DOHH2 (cell line): ENCODE measurements around the gene RFTN2.

ENCODE experiments used
- H3F3A ChIP-seq: fragments of 200-600 bp; sonication (generic), shearing (Covaris generic); 2 replicates; pipeline ENCODE4 v1.6.0; 2016; ENCODE audit warnings: antibody characterized with exemption, mild to moderate bottlenecking; ENCODE audit not compliant: control insufficient read depth, insufficient read depth
- H3K27ac ChIP-seq: fragments of 200-600 bp; sonication (generic); 2 replicates; pipeline ENCODE4 v1.5.1; 2014; ENCODE audit warnings: low read depth, mild to moderate bottlenecking, low read length, moderate library complexity
- H3K27me3 ChIP-seq: fragments of 200-600 bp; sonication (generic); 2 replicates; pipeline ENCODE4 v1.6.1; 2014; ENCODE audit warnings: mild to moderate bottlenecking, low read length, mixed read lengths; ENCODE audit not compliant: control insufficient read depth
- H3K36me3 ChIP-seq: fragments of 200-600 bp; sonication (generic); 2 replicates; pipeline ENCODE4 v1.6.1; 2014; ENCODE audit warnings: mild to moderate bottlenecking, low read length, moderate library complexity, mixed read lengths; ENCODE audit not compliant: control insufficient read depth
- H3K4me1 ChIP-seq: fragments of 200-600 bp; sonication (generic); 2 replicates; pipeline ENCODE4 v1.6.1; 2014; ENCODE audit warnings: mild to moderate bottlenecking, low read length, mixed read lengths; ENCODE audit not compliant: control insufficient read depth
- H3K4me2 ChIP-seq: fragments of 200-600 bp; sonication (generic); 2 replicates; pipeline ENCODE4 v1.6.0; 2014; ENCODE audit warnings: mild to moderate bottlenecking, low read length, moderate library complexity
- H3K4me3 ChIP-seq: fragments of 200-600 bp; sonication (generic); 2 replicates; pipeline ENCODE4 v1.5.1; 2014; ENCODE audit warnings: mild to moderate bottlenecking, low read length, mixed read lengths
- H3K79me2 ChIP-seq: fragments of 200-600 bp; sonication (generic); 2 replicates; pipeline ENCODE4 v1.6.1; 2014; ENCODE audit warnings: mild to moderate bottlenecking, low read length, mixed read lengths; ENCODE audit not compliant: control insufficient read depth
- H3K9me2 ChIP-seq: fragments of 200-600 bp; sonication (generic); replicated peaks from 2 replicates; pipeline ENCODE4 v1.6.1; 2014; ENCODE audit warnings: mild to moderate bottlenecking, low read length, mixed read lengths; ENCODE audit not compliant: control insufficient read depth
- H3K9me3 ChIP-seq: fragments of 200-600 bp; sonication (generic); 2 replicates; pipeline ENCODE4 v1.6.1; 2014; ENCODE audit warnings: antibody characterized with exemption, low read length, mixed read lengths; ENCODE audit not compliant: control insufficient read depth, insufficient read depth
- H4K20me1 ChIP-seq: fragments of 200-600 bp; sonication (generic); 2 replicates; pipeline ENCODE4 v1.6.0; 2014; ENCODE audit warnings: low read depth, mild to moderate bottlenecking, antibody characterized with exemption, low read length, moderate library complexity; ENCODE audit not compliant: control insufficient read depth, insufficient read depth
- CTCF ChIP-seq: fragments of 200-600 bp; sonication (generic); IDR thresholded peaks from one replicate; pipeline ENCODE4 v1.5.1; 2014; ENCODE audit warnings: antibody characterized with exemption, mild to moderate bottlenecking, low read depth, low read length; ENCODE audit not compliant: poor library complexity, severe bottlenecking
- EZH2phosphoT487 ChIP-seq: fragments of 200-600 bp; sonication (generic); IDR thresholded peaks from 2 replicates; pipeline ENCODE4 v1.6.1; 2017; ENCODE audit warnings: borderline replicate concordance, mild to moderate bottlenecking, antibody characterized with exemption, low read length, moderate library complexity, mixed read lengths

Gene RFTN2

GRCh38 chr2:197573608-197574007 is 101.8 kb downstream of the RFTN2 start:
- H3K4me1 ChIP-seq, result no peaks in the 10 kb centered on the region
- H3K79me2 ChIP-seq, result no peaks in the 10 kb centered on the region
- H3F3A ChIP-seq, result 0 out of 2 replicates have a peak, but pooled peaks cover 3% of the 10 kb centered on the region
- no peak overlapping the region for H3K4me3 ChIP-seq
- no peak for TF ChIP-seq EZH2phosphoT487
- TF ChIP-seq CTCF, result no peak
- no peaks in the 10 kb centered on the region for H4K20me1 ChIP-seq
- H3K9me2 ChIP-seq, result no peaks in the 10 kb centered on the region
- no peaks in the 10 kb centered on the region for H3K27me3 ChIP-seq
- peaks cover 15% of the 10 kb centered on the region; the same call in 1 of the 2 replicates for H3K9me3 ChIP-seq
- no peak overlapping the region for H3K27ac ChIP-seq
- no peaks in the 10 kb centered on the region for H3K36me3 ChIP-seq
- H3K4me2 ChIP-seq, result no peak overlapping the region

DNA sequence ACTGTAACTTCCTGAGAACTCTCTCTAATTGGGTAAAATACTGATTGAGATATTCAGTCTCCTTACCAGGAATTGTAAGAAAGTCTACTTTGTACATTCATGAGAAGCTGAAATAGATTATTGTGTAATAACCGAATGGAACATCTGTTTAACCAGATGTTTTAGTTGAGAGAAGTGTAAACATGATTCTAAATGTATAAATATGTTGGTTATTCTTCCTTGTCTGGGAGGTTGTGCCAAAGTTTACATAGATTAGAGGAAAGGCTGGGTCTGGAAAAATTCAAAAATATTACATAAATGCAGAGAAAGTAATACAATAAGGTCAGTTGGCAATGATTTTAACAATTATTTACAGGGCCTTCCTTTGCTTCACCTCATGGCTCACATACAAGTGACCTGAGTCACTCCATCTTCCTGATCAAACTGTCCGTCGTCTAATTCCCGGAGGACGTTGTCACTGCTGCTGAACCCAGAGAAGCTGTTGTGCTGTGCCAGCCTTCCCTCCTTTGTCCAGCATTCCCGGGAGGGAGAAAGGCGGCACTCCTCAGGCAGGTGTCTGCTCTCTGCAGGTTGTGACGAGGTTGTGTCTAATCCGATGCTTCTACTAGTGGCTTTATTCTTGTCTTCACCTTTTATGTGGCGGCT is 103.6 kb downstream of the RFTN2 start:
- H3K27ac ChIP-seq, result no peak overlapping the region

DNA sequence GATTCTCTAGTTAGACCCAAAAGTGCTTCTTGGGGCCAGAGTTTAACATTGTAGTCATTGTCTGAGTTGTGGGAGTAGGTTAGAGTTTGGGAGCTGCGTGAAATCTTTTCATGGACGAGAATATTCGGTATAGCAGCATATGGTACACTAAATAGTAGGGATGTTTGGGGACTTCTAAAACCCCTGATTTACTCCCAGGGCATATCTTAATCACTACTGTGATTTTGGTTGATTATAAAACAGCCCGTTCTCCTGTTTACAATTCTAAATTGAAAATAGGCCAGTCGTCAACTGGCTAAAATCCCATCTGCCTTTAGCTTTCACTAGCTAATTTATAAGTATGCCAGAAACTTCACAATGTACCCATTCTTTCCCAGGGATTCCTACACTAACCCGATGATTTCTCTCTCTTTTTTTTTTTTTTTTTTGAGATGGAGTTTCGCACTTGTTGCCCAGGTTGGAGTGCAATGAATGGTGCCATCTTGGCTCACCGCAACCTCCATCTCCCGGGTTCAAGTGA is 115.2 kb downstream of the RFTN2 start:
- Histone ChIP-seq H3K4me2 (no peak overlapping the region), H3K36me3 (peaks cover 9% of the 10 kb centered on the region)

More for the DNA sequence above, 103.6 kb downstream of the RFTN2 start:
- Histone ChIP-seq H3K27me3 (no peaks in the 10 kb centered on the region), H3F3A (0 out of 2 replicates have a peak, but pooled peaks cover 3% of the 10 kb centered on the region), H3K9me3 (peaks cover 15% of the 10 kb centered on the region; the same call in 1 of the 2 replicates), H3K4me1 (no peaks in the 10 kb centered on the region), H3K4me3 (no peak overlapping the region), H3K9me2 (no peaks in the 10 kb centered on the region), H3K79me2 (no peaks in the 10 kb centered on the region), H3K36me3 (no peaks in the 10 kb centered on the region), H3K4me2 (no peak overlapping the region), H4K20me1 (no peaks in the 10 kb centered on the region)
- no peak for TF ChIP-seq CTCF
- no peak for TF ChIP-seq EZH2phosphoT487

More for the DNA sequence above, 115.2 kb downstream of the RFTN2 start:
- Histone ChIP-seq H3F3A (no peaks in the 10 kb centered on the region), H3K9me2 (no peaks in the 10 kb centered on the region), H3K4me3 (no peak overlapping the region), H3K4me1 (no peaks in the 10 kb centered on the region), H3K27me3 (no peaks in the 10 kb centered on the region), H3K9me3 (no peaks in the 10 kb centered on the region), H3K79me2 (no peaks in the 10 kb centered on the region), H3K27ac (no peak overlapping the region), H4K20me1 (no peaks in the 10 kb centered on the region)
- TF ChIP-seq EZH2phosphoT487 (no peak), CTCF (no peak)
